ENCODE results near the gene GPR3. TPM values are rescaled to one million over a fixed set of nuclear protein-coding genes. Genes with fewer than 3 reads are reported as not detected.
"Not testable (repeated sequence)": the region's sequence is repeated elsewhere in the genome, so short reads cannot be mapped to it uniquely, and the experiment has no call there.

The GPR3 gene
- total and polyA plus RNA-seq, 2 donors, result 0.09 to 0.37 TPM

DNA sequence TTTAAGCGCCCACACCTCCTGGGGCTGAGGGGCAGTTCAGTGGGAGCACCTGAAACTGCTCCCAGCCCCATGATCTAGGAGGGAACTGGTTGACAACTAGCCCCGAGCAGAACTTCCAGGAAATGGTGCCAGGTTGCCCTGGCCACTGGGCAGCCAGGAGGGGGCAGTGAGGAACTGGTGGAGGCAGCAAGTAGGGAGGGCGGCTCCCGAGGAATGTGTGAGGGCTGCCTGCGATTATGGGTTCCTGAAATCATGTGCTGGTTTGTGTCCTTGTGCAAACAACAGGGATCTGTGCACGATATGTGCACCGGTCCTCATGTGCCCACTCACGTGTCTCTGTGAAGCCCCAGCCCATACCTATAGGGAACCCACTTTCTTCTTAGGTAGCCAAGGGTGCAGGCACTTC is 9.9 kb downstream of the GPR3 start:
- WGBS, result 64% methylated on average over 8 of the region's 8 CpGs
- Histone ChIP-seq H3K36me3 (ENCODE audit: control insufficient read depth in 2 of 2, insufficient read depth in 2 of 2, low read length in 1 of 2) (peaks cover 12 to 13% of the 10 kb centered on the region in 2 donors), H3K27ac (ENCODE audit: low read depth in 1 of 2, low read length in 1 of 2) (peak overlapping the region; percentile 89), H3K27me3 (ENCODE audit: control insufficient read depth in 2 of 2, insufficient read depth in 1 of 2, low read length in 1 of 2) (no peaks in the 10 kb centered on the region), H3K4me1 (ENCODE audit: control insufficient read depth in 2 of 2, insufficient read depth in 2 of 2, low read length in 2 of 2) (peaks cover 22 to 67% of the 10 kb centered on the region in 2 donors), H3K4me3 (ENCODE audit: low read length in 2 of 2) (no peak overlapping the region), H3K9me3 (ENCODE audit: control insufficient read depth in 2 of 2, insufficient read depth in 1 of 2, low read length in 1 of 2) (no peaks in the 10 kb centered on the region)
- DNase-seq (ENCODE audit: low read depth in 6 of 9, low spot score in 9 of 9), result no peak

DNA sequence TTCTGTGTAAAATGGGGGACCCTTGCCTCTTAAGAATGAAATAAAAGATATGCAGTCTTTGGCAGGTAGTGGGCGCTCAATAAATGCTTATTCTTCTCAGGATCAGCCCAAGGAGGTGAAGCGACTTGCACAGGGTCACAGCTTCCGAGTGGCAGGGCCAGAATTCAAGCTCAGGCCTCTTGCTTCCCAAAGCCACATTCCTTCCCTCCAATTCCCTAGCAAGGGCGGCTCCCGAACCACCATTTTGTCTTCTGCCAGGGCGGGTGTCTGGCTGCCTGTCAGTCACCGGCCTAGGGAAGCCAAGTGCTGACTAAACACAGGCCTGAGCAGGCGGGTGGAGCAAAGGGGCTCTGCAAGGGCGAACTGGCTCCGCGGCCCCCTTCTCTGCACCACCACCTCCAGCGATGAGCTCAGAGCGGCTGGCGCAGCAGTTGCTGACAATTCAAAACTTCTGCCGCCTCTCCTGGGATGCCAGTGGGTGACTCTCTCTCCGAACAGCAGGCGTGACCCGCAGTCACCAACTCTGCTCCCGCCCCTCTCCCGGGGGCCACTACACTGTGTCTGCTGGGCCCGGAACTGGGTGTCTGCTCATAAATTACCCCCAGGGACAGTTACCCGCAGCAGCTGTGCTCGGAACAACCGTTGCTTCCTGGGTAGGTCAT is 10.8 kb downstream of the GPR3 start:
- peak in 7 of 9 donors; percentile 32 to 84 (median 55) for DNase-seq (ENCODE audit: low read depth in 6 of 9, low spot score in 9 of 9)
- Histone ChIP-seq H3K27ac (ENCODE audit: low read depth in 1 of 2, low read length in 1 of 2) (peak overlapping the region; percentile 89), H3K27me3 (ENCODE audit: control insufficient read depth in 2 of 2, insufficient read depth in 1 of 2, low read length in 1 of 2) (no peaks in the 10 kb centered on the region), H3K9me3 (ENCODE audit: control insufficient read depth in 2 of 2, insufficient read depth in 1 of 2, low read length in 1 of 2) (no peaks in the 10 kb centered on the region), H3K4me3 (ENCODE audit: low read length in 2 of 2) (peak overlapping the region; percentile 10 to 18), H3K4me1 (ENCODE audit: control insufficient read depth in 2 of 2, insufficient read depth in 2 of 2, low read length in 2 of 2) (peaks cover 22 to 71% of the 10 kb centered on the region in 2 donors), H3K36me3 (ENCODE audit: control insufficient read depth in 2 of 2, insufficient read depth in 2 of 2, low read length in 1 of 2) (peaks cover 21 to 22% of the 10 kb centered on the region in 2 donors)
- WGBS, result 10% methylated on average over 24 of the region's 24 CpGs

DNA sequence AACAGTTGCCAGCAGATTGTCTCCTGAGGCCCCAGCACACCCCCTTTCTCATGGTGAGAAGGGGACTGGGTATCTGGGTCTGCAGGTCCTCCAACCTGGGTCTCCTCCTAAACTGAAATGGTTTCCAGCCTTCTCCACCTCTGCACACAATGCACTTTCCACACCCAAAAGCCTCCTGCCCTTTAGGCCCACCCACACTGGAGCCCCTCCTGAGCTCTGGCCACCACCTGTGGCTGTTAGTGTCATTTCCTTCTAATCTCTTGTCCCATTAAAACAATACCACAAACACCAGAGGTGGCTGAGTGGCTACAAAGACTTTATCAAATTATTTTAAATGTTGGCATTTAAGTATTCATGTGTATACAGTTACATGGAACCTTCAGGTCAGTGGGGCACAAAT is 11.5 kb downstream of the GPR3 start:
- Histone ChIP-seq H3K27ac (ENCODE audit: low read depth in 1 of 2, low read length in 1 of 2) (peak overlapping the region; percentile 89), H3K4me1 (ENCODE audit: control insufficient read depth in 2 of 2, insufficient read depth in 2 of 2, low read length in 2 of 2) (peaks cover 22 to 65% of the 10 kb centered on the region in 2 donors), H3K9me3 (ENCODE audit: control insufficient read depth in 2 of 2, insufficient read depth in 1 of 2, low read length in 1 of 2) (no peaks in the 10 kb centered on the region), H3K27me3 (ENCODE audit: control insufficient read depth in 2 of 2, insufficient read depth in 1 of 2, low read length in 1 of 2) (no peaks in the 10 kb centered on the region), H3K36me3 (ENCODE audit: control insufficient read depth in 2 of 2, insufficient read depth in 2 of 2, low read length in 1 of 2) (peaks cover 28 to 29% of the 10 kb centered on the region in 2 donors), H3K4me3 (ENCODE audit: low read length in 2 of 2) (peak overlapping the region in 1 of 2 donors; percentile 8)
- no peak for DNase-seq (ENCODE audit: low read depth in 6 of 9, low spot score in 9 of 9)

DNA sequence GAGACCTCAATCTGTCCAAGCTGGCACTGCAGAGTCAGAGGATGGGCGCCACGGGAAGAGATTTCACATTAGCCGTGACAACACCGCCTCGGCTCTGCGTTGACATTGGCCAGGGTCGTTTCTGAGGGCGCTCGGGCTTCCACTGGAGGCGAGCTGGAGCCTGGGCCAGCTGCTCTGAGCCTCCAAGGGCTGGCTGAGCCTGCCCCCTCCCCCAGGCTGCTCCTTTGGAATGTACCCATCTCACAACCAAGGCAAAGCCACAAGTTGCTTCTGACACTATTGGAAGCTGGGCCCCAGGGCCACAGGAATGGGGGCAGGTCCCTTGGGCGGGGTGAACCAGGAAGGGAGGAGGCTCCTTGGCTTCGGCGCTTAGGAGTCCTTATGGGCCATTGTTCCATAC is 12.7 kb downstream of the GPR3 start:
- peak overlapping the region; percentile 66 to 89 for H3K27ac ChIP-seq (ENCODE audit: low read depth in 1 of 2, low read length in 1 of 2)
- 87% methylated on average over 13 of the region's 13 CpGs for WGBS
- peaks cover 39% of the 10 kb centered on the region in 2 donors for H3K36me3 ChIP-seq (ENCODE audit: control insufficient read depth in 2 of 2, insufficient read depth in 2 of 2, low read length in 1 of 2)
- peaks cover 22 to 59% of the 10 kb centered on the region in 2 donors for H3K4me1 ChIP-seq (ENCODE audit: control insufficient read depth in 2 of 2, insufficient read depth in 2 of 2, low read length in 2 of 2)
- H3K4me3 ChIP-seq (ENCODE audit: low read length in 2 of 2), result no peak overlapping the region
- no peaks in the 10 kb centered on the region for H3K9me3 ChIP-seq (ENCODE audit: control insufficient read depth in 2 of 2, insufficient read depth in 1 of 2, low read length in 1 of 2)
- DNase-seq (ENCODE audit: low read depth in 6 of 9, low spot score in 9 of 9), result no peak
- no peaks in the 10 kb centered on the region for H3K27me3 ChIP-seq (ENCODE audit: control insufficient read depth in 2 of 2, insufficient read depth in 1 of 2, low read length in 1 of 2)

DNA sequence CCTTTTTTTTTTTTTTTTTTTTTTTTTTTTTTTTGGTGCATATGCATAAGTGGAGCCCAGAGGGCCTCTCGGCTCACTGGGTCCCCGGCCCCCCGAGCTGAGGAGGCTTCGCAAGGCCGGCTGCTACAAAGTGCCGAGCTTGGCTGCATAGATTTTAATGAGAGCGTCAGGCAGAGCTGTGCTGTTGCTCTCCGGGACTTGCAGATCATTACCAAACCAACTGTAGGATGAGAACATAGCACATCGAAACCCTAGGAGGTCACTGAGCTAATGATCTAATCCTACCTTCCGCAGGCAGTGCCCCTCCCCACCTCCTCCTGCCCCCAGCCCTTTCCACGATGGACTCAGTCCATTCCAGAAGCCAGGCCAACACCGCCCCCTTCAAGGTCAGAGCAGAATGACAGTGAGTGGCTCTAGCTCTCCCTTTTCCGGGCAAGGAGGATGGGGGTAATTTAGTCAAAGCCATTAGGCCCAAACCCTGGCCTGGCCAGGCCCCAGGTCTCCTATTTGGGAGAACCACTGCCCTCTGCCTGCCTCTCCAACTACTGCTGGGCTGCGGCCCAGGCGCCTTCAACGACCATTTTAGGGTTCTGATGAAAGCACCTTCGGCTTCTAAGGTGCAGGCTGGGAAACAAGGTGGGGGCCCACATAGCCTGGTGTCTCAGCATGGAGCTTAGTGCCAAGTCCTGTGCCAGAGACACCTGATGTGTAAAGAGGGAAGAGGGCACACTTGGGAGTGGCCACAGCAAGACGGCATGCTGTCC is 13.4 kb downstream of the GPR3 start:
- H3K27ac ChIP-seq (ENCODE audit: low read depth in 1 of 2, low read length in 1 of 2), result peak overlapping the region; percentile 21 to 22
- peaks cover 46% of the 10 kb centered on the region in 2 donors for H3K36me3 ChIP-seq (ENCODE audit: control insufficient read depth in 2 of 2, insufficient read depth in 2 of 2, low read length in 1 of 2)
- WGBS, result 98% methylated on average over 17 of the region's 18 CpGs
- H3K4me3 ChIP-seq (ENCODE audit: low read length in 2 of 2); DNase-seq (ENCODE audit: low read depth in 6 of 9, low spot score in 9 of 9); H3K27me3 ChIP-seq (ENCODE audit: control insufficient read depth in 2 of 2, insufficient read depth in 1 of 2, low read length in 1 of 2); H3K9me3 ChIP-seq (ENCODE audit: control insufficient read depth in 2 of 2, insufficient read depth in 1 of 2, low read length in 1 of 2): not testable (repeated sequence)
- peaks cover 22 to 58% of the 10 kb centered on the region in 2 donors for H3K4me1 ChIP-seq (ENCODE audit: control insufficient read depth in 2 of 2, insufficient read depth in 2 of 2, low read length in 2 of 2)

DNA sequence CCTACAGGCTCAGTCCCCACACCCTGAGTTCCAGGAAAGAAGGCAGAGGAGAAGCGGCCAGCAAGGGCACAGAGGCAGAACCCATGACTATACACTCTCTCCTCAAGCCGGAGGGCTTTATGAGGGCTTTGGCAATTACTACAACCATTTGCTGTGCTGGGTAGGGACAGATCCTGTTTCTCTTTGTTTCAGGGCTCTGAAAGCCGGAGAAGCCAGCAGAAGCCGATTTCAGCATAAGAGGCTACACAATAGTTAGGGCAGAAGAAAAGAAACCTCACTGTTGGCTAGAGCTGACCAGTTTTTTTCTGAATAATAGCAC is 13.9 kb downstream of the GPR3 start:
- Histone ChIP-seq H3K36me3 (ENCODE audit: control insufficient read depth in 2 of 2, insufficient read depth in 2 of 2, low read length in 1 of 2) (peaks cover 51% of the 10 kb centered on the region in 2 donors), H3K27me3 (ENCODE audit: control insufficient read depth in 2 of 2, insufficient read depth in 1 of 2, low read length in 1 of 2) (no peaks in the 10 kb centered on the region), H3K9me3 (ENCODE audit: control insufficient read depth in 2 of 2, insufficient read depth in 1 of 2, low read length in 1 of 2) (no peaks in the 10 kb centered on the region), H3K4me1 (ENCODE audit: control insufficient read depth in 2 of 2, insufficient read depth in 2 of 2, low read length in 2 of 2) (peaks cover 22 to 53% of the 10 kb centered on the region in 2 donors), H3K27ac (ENCODE audit: low read depth in 1 of 2, low read length in 1 of 2) (peak overlapping the region; percentile 21 to 22), H3K4me3 (ENCODE audit: low read length in 2 of 2) (no peak overlapping the region)
- no peak for DNase-seq (ENCODE audit: low read depth in 6 of 9, low spot score in 9 of 9)
- WGBS, result 91% methylated on average over 4 of the region's 4 CpGs

DNA sequence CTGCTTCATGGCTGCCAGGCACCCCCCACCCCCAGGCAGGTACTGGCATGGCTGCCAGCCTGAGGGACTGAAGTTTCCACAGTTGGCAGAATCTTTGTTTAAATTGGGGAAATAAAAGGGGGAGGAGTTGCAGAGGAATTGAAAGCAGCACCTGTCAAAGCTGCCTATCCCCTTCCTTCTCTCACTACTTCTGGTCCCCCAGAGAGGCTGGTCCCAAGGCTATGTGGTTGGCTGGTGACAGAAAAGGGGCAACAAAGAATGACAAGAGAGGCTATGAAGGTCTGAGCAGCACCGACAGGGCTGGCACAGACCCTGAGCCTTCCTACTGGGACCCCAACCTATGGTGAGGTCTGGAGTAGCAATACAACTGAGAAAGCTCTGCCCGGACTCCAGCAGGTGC is 14.4 kb downstream of the GPR3 start:
- not testable (repeated sequence) for H3K9me3 ChIP-seq (ENCODE audit: control insufficient read depth in 2 of 2, insufficient read depth in 1 of 2, low read length in 1 of 2); H3K4me3 ChIP-seq (ENCODE audit: low read length in 2 of 2); H3K27me3 ChIP-seq (ENCODE audit: control insufficient read depth in 2 of 2, insufficient read depth in 1 of 2, low read length in 1 of 2); DNase-seq (ENCODE audit: low read depth in 6 of 9, low spot score in 9 of 9)
- Histone ChIP-seq H3K4me1 (ENCODE audit: control insufficient read depth in 2 of 2, insufficient read depth in 2 of 2, low read length in 2 of 2) (peaks cover 22 to 48% of the 10 kb centered on the region in 2 donors), H3K27ac (ENCODE audit: low read depth in 1 of 2, low read length in 1 of 2) (peak overlapping the region in 1 of 2 donors; percentile 26), H3K36me3 (ENCODE audit: control insufficient read depth in 2 of 2, insufficient read depth in 2 of 2, low read length in 1 of 2) (peaks cover 53 to 54% of the 10 kb centered on the region in 2 donors)
- WGBS, result 87% methylated on average over 2 of the region's 2 CpGs

DNA sequence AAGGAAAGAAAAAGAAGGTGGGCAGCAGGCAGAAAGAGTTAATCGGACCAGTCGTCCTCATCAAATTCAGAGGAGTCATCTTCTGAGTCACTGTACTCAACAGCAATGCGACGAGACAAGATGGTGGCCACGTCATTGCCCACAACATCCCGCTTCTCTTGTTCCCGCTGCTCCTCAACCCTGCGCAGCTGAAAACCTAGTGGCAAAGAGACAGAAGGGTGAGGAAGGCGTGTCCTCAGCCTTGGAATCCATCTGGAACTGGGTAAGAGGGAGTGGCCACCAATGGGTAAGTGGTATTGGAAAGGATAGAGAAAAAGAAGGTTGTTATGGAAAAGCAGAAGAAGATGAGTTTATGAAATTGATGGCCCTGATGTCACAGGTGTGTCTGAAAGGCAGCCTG is 15.7 kb downstream of the GPR3 start:
- H3K27me3 ChIP-seq (ENCODE audit: control insufficient read depth in 2 of 2, insufficient read depth in 1 of 2, low read length in 1 of 2), result no peaks in the 10 kb centered on the region
- no peak overlapping the region for H3K27ac ChIP-seq (ENCODE audit: low read depth in 1 of 2, low read length in 1 of 2)
- H3K9me3 ChIP-seq (ENCODE audit: control insufficient read depth in 2 of 2, insufficient read depth in 1 of 2, low read length in 1 of 2), result no peaks in the 10 kb centered on the region
- peaks cover 14 to 36% of the 10 kb centered on the region in 2 donors for H3K4me1 ChIP-seq (ENCODE audit: control insufficient read depth in 2 of 2, insufficient read depth in 2 of 2, low read length in 2 of 2)
- 97% methylated on average over 9 of the region's 9 CpGs for WGBS
- H3K36me3 ChIP-seq (ENCODE audit: control insufficient read depth in 2 of 2, insufficient read depth in 2 of 2, low read length in 1 of 2), result peaks cover 66 to 68% of the 10 kb centered on the region in 2 donors
- no peak for DNase-seq (ENCODE audit: low read depth in 6 of 9, low spot score in 9 of 9)
- H3K4me3 ChIP-seq (ENCODE audit: low read length in 2 of 2), result no peak overlapping the region

DNA sequence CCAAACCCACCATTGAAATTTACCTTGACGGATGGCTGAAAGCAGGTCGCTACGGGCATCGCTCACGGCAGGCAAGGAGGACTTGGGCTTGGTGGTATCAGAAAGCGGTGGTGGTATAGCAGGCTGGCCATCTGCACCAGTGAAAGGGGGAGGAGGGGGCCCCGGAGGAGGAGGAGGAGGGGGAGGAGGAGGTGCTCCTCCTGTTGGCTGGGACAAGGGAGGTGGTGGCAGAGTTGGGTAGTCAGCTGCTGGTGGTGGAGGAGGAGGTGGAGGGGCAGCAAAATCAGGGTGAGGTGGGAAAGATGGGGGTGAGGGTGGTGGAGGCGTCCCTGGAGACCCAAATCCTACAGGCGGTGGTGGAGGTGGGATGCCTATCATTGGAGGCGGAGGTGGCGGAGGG is 17.2 kb downstream of the GPR3 start:
- Histone ChIP-seq H3K9me3 (ENCODE audit: control insufficient read depth in 2 of 2, insufficient read depth in 1 of 2, low read length in 1 of 2) (no peaks in the 10 kb centered on the region), H3K27ac (ENCODE audit: low read depth in 1 of 2, low read length in 1 of 2) (peak overlapping the region in 1 of 2 donors; percentile 5), H3K4me3 (ENCODE audit: low read length in 2 of 2) (no peak overlapping the region), H3K27me3 (ENCODE audit: control insufficient read depth in 2 of 2, insufficient read depth in 1 of 2, low read length in 1 of 2) (no peaks in the 10 kb centered on the region), H3K4me1 (ENCODE audit: control insufficient read depth in 2 of 2, insufficient read depth in 2 of 2, low read length in 2 of 2) (peaks cover 2 to 27% of the 10 kb centered on the region in 2 donors), H3K36me3 (ENCODE audit: control insufficient read depth in 2 of 2, insufficient read depth in 2 of 2, low read length in 1 of 2) (peaks cover 81 to 83% of the 10 kb centered on the region in 2 donors)
- 98% methylated on average over 11 of the region's 11 CpGs for WGBS
- DNase-seq (ENCODE audit: low read depth in 6 of 9, low spot score in 9 of 9), result no peak

Data from thymus (tissue), 11 donors.